ENCODE results near the gene ZNF462.

ZNF462 gene

DNA sequence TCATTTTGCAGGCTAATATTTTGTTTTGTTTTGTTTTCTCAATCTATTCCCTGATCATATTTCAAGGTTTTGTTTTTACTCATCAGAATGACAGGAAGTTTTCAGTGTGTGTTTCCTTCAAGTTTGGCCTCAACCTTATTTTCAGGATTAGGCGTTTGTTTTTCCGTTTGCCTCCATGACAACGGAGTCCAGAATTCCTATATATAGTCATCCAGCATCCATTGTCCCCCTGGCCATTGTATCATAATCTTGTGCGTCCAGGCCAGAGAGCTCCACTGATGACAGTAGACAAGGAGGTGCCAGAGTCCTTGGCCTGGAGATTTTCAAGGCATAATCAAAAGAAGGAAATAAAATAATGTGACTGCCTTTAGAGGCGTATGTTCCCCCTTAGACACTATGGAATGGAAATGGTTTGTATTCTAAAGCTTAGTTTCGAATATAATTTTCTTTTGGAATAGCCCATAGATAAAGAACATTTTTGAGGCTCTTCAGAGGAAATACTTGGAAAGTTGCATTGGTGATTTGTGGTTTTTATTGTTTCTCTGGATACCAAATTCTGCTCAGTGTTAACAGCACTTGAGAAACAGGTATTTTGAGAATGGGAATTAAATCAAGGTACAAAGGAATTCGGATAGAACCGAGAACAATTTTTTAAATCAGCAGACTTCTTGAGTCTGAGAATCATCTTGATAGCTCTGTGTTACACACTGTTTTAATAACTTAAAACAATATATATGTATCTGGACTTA lies 99.8 kb downstream of the ZNF462 start:
- H3K27ac ChIP-seq (ENCODE audit: low read length): no peak overlapping the region
- no peaks in the 10 kb centered on the region for H3K27me3 ChIP-seq (ENCODE audit: control insufficient read depth in 1 of 2, insufficient read depth in 2 of 2, low read length in 2 of 2)

DNA sequence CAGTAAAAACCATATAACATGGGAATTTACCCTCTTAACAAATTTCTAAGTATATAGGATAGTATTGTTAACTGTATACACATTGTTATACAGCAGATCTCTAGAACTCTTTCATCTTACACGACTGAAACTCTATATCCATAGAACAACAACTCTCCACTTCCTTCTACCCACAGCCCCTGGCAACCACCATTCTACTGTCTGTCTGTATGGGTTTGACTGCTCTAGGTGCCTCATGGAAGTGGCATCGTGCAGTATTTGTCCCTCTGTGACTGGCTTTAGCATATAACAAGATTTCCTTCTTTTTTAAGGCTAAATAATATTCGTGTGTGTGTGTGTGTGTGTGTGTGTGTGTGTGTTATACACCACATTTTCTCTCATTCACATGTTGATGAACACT lies 100.7 kb downstream of the ZNF462 start:
- H3K9me3 ChIP-seq (ENCODE audit: control insufficient read depth in 2 of 2, low read length in 2 of 2): no peaks in the 10 kb centered on the region
- no peak overlapping the region for H3K9ac ChIP-seq (ENCODE audit: low read length in 2 of 2)
- no peak overlapping the region for H3K27ac ChIP-seq (ENCODE audit: low read length)
- H3K4me3 ChIP-seq (ENCODE audit: low read length in 2 of 2): no peak overlapping the region
- H3K36me3 ChIP-seq (ENCODE audit: control insufficient read depth in 2 of 2, insufficient read depth in 2 of 2, low read length in 2 of 2): peaks cover 0 to 7% of the 10 kb centered on the region in 2 donors
- no peaks in the 10 kb centered on the region for H3K27me3 ChIP-seq (ENCODE audit: control insufficient read depth in 1 of 2, insufficient read depth in 2 of 2, low read length in 2 of 2)
- H3K4me1 ChIP-seq (ENCODE audit: control insufficient read depth, insufficient read depth, low read length): peaks cover 2% of the 10 kb centered on the region

More for the DNA sequence above, 99.8 kb downstream of the ZNF462 start:
- H3K9me3 ChIP-seq (ENCODE audit: control insufficient read depth in 2 of 2, low read length in 2 of 2): no peaks in the 10 kb centered on the region
- no peak overlapping the region for H3K4me3 ChIP-seq (ENCODE audit: low read length in 2 of 2)
- no peak overlapping the region for H3K9ac ChIP-seq (ENCODE audit: low read length in 2 of 2)
- H3K36me3 ChIP-seq (ENCODE audit: control insufficient read depth in 2 of 2, insufficient read depth in 2 of 2, low read length in 2 of 2): peaks cover 2 to 4% of the 10 kb centered on the region in 2 donors
- H3K4me1 ChIP-seq (ENCODE audit: control insufficient read depth, insufficient read depth, low read length): peaks cover 2% of the 10 kb centered on the region

DNA sequence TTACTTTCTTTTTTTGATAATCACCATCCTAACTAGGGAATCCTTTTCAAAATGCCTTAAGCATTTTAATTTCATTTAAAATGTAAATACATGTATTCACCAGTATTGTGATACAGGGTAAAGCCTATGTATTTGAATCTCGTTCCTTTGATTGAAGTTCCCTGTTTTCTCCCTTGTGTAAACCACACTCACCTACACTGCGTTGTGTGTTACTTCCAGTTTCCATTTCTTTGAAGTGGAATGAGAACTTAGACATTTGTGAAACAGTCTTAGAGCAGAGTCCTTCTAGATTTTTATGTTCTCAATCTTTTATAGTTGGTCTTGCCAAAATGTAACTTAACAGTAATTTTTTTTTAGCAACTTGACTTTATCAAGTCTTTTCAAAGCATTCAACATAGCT lies 101.4 kb downstream of the ZNF462 start:
- Histone ChIP-seq H3K4me3 (ENCODE audit: low read length in 2 of 2) (no peak overlapping the region), H3K36me3 (ENCODE audit: control insufficient read depth in 2 of 2, insufficient read depth in 2 of 2, low read length in 2 of 2) (peaks cover 0 to 8% of the 10 kb centered on the region in 2 donors), H3K9ac (ENCODE audit: low read length in 2 of 2) (no peak overlapping the region), H3K27me3 (ENCODE audit: control insufficient read depth in 1 of 2, insufficient read depth in 2 of 2, low read length in 2 of 2) (no peaks in the 10 kb centered on the region), H3K27ac (ENCODE audit: low read length) (no peak overlapping the region), H3K9me3 (ENCODE audit: control insufficient read depth in 2 of 2, low read length in 2 of 2) (no peaks in the 10 kb centered on the region), H3K4me1 (ENCODE audit: control insufficient read depth, insufficient read depth, low read length) (no peaks in the 10 kb centered on the region)

DNA sequence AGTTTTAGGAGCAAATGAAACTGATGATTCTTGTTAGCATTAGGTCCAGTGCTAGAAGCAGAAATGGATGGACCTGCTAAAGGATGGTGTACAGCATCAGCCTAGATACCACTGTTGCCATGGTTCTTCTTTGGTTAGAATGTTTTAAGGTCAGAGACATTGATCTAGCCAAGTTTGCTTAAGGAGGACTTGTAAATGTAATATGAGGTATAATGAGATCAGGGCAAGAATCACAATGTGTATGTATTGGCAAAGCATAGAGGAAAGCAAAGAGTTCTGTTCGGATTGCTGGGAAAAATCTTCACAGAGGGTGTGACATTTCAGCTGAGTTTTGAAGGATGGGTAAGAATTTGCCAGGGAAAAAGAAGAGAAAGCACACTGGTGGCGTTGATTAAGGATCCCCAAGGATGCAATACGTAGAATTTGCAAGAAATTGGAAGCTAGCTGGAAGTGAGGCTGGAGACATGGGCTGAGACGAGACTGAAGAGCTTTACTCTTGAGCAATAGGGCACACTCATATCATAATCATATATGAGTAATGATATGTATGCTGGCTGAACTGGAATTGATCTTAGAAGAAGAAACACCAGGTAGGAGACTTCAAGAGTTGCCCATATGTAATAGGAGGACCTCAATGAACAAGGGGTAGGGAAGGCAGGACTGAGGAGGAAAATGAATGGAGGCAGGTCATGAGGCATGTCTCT lies 102.0 kb downstream of the ZNF462 start:
- Histone ChIP-seq H3K4me1 (ENCODE audit: control insufficient read depth, insufficient read depth, low read length) (no peaks in the 10 kb centered on the region), H3K9me3 (ENCODE audit: control insufficient read depth in 2 of 2, low read length in 2 of 2) (no peaks in the 10 kb centered on the region), H3K27ac (ENCODE audit: low read length) (no peak overlapping the region), H3K9ac (ENCODE audit: low read length in 2 of 2) (no peak overlapping the region), H3K4me3 (ENCODE audit: low read length in 2 of 2) (no peak overlapping the region), H3K36me3 (ENCODE audit: control insufficient read depth in 2 of 2, insufficient read depth in 2 of 2, low read length in 2 of 2) (peaks cover 0 to 8% of the 10 kb centered on the region in 2 donors), H3K27me3 (ENCODE audit: control insufficient read depth in 1 of 2, insufficient read depth in 2 of 2, low read length in 2 of 2) (no peaks in the 10 kb centered on the region)

DNA sequence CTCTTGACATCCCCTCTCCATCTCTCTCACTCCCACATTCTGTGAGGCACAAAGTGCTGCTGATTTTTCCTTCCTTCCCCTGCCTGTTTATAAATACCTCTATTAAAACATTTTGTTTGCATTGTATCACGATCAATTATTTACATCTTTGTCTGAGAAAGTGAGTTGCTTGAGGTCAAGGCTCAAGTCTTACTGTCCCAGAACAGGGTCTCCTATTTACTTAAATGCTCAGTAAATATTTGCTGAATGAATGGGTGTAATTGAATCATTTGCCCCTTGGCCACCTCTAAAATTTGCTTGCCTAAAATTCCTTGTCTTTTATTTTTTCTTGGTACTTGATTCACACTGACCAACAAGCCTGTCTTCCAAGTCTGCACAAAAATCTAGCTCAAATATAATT lies 103.5 kb downstream of the ZNF462 start:
- H3K9me3 ChIP-seq (ENCODE audit: control insufficient read depth in 2 of 2, low read length in 2 of 2): no peaks in the 10 kb centered on the region
- H3K27ac ChIP-seq (ENCODE audit: low read length): no peak overlapping the region
- H3K4me3 ChIP-seq (ENCODE audit: low read length in 2 of 2): no peak overlapping the region
- no peaks in the 10 kb centered on the region for H3K4me1 ChIP-seq (ENCODE audit: control insufficient read depth, insufficient read depth, low read length)
- H3K36me3 ChIP-seq (ENCODE audit: control insufficient read depth in 2 of 2, insufficient read depth in 2 of 2, low read length in 2 of 2): peaks cover 0 to 4% of the 10 kb centered on the region in 2 donors
- H3K9ac ChIP-seq (ENCODE audit: low read length in 2 of 2): no peak overlapping the region
- no peaks in the 10 kb centered on the region for H3K27me3 ChIP-seq (ENCODE audit: control insufficient read depth in 1 of 2, insufficient read depth in 2 of 2, low read length in 2 of 2)

DNA sequence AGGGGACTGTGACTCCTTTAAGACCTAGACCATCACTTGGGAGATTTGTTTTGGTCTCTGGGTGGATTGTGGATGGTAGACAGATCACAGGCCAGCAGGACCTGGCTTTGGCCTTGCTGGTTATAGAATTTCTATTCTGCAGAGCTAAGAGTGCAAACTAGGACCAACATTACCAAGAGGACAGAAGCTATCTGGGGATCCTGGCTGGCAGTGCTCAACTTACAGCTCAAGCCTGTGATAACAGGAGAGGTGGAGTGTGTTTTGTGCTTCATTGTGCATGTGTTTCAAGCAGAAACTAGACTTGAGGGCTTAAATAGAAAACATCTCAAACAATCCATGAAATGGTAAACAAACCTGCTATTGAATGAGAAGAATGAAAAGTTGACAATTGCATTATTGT lies 106.7 kb downstream of the ZNF462 start:
- Histone ChIP-seq H3K4me3 (ENCODE audit: low read length in 2 of 2) (no peak overlapping the region), H3K27me3 (ENCODE audit: control insufficient read depth in 1 of 2, insufficient read depth in 2 of 2, low read length in 2 of 2) (no peaks in the 10 kb centered on the region), H3K9ac (ENCODE audit: low read length in 2 of 2) (no peak overlapping the region), H3K4me1 (ENCODE audit: control insufficient read depth, insufficient read depth, low read length) (no peaks in the 10 kb centered on the region), H3K9me3 (ENCODE audit: control insufficient read depth in 2 of 2, low read length in 2 of 2) (no peaks in the 10 kb centered on the region), H3K36me3 (ENCODE audit: control insufficient read depth in 2 of 2, insufficient read depth in 2 of 2, low read length in 2 of 2) (peaks cover 15 to 30% of the 10 kb centered on the region in 2 donors), H3K27ac (ENCODE audit: low read length) (no peak overlapping the region)

DNA sequence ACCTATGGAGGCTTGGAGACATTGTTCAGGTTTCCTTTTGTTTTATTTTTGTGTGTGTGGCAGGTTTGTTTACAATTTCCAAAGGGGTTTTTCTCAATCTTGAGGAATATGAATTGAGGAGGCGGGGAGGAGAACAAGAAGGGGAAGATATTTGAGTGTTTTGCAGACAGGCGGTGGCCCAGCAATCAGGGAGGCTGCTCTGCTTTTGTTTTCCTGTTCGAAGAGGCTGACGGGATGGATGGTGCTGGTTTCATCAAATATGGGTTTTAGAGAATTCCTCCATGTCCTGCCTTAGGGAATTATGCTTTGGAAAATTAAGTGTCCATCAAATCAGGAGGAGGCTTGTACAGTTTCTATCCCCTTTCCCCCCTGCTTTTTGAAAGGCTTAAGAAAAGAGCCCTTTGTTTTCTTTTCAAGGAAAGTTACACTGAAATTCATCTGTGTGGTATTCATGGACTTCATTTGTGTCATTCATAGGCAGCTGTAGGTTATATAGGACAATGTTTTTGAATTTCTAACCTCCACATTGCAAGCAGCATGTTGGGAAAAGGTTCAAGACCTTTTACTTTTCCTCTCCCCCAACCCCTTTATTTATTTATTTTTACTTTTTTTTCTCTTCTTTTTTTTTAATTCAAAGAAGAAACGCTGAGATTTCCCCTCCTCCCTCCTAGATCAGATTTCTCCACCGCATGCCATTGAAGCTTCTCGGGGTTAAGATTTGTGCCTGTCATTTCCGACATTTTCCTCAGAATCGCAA lies 107.4 kb downstream of the ZNF462 start:
- no peak overlapping the region for H3K27ac ChIP-seq (ENCODE audit: low read length)
- no peak overlapping the region for H3K9ac ChIP-seq (ENCODE audit: low read length in 2 of 2)
- no peaks in the 10 kb centered on the region for H3K27me3 ChIP-seq (ENCODE audit: control insufficient read depth in 1 of 2, insufficient read depth in 2 of 2, low read length in 2 of 2)
- H3K36me3 ChIP-seq (ENCODE audit: control insufficient read depth in 2 of 2, insufficient read depth in 2 of 2, low read length in 2 of 2): peaks cover 21 to 37% of the 10 kb centered on the region in 2 donors
- no peak overlapping the region for H3K4me3 ChIP-seq (ENCODE audit: low read length in 2 of 2)
- no peaks in the 10 kb centered on the region for H3K9me3 ChIP-seq (ENCODE audit: control insufficient read depth in 2 of 2, low read length in 2 of 2)
- H3K4me1 ChIP-seq (ENCODE audit: control insufficient read depth, insufficient read depth, low read length): no peaks in the 10 kb centered on the region

DNA sequence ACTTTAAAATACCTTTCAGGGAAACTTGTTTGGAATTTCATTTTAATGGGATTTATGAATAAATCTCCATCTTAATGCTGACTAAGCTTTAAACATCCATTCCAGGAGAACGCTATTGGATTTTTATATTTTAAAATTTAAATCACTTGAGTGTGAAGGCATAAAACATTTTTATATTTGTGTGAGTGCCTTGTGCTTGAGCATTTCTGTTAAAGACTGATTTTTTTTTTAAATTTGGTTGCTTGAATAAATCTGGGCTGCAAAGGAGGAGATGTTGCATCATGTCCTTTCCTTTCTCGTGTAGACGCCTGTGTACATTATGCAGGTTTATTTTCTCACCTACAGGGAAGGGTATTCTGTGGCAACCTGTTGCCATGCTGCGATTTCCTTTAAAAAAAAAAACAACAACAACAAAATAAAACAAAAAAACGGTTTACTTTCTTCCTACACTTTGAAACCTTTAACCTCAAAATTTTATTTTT lies 108.1 kb downstream of the ZNF462 start:
- peaks cover 26 to 42% of the 10 kb centered on the region in 2 donors for H3K36me3 ChIP-seq (ENCODE audit: control insufficient read depth in 2 of 2, insufficient read depth in 2 of 2, low read length in 2 of 2)
- no peak overlapping the region for H3K9ac ChIP-seq (ENCODE audit: low read length in 2 of 2)
- no peak overlapping the region for H3K27ac ChIP-seq (ENCODE audit: low read length)
- H3K4me1 ChIP-seq (ENCODE audit: control insufficient read depth, insufficient read depth, low read length): no peaks in the 10 kb centered on the region
- H3K4me3 ChIP-seq (ENCODE audit: low read length in 2 of 2): no peak overlapping the region
- no peaks in the 10 kb centered on the region for H3K27me3 ChIP-seq (ENCODE audit: control insufficient read depth in 1 of 2, insufficient read depth in 2 of 2, low read length in 2 of 2)
- H3K9me3 ChIP-seq (ENCODE audit: control insufficient read depth in 2 of 2, low read length in 2 of 2): no peaks in the 10 kb centered on the region

DNA sequence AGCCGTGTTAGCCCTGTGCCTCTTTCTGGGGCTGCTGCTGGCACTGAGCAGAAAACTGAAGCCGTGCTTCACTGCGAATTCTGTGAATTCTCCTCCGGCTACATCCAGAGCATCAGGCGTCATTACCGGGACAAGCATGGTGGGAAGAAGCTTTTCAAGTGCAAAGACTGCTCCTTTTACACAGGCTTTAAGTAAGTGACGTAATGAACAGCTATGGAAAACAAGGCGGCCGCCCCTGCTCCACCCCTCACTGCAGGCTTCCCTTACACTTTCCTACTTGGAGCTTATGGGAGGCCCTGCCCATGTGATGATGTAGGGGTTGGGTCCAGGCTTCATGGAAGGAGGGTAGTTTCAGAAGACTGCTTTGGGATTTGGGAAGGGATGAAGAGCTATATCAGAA lies 109.1 kb downstream of the ZNF462 start:
- Histone ChIP-seq H3K27ac (ENCODE audit: low read length) (no peak overlapping the region), H3K4me1 (ENCODE audit: control insufficient read depth, insufficient read depth, low read length) (no peaks in the 10 kb centered on the region), H3K4me3 (ENCODE audit: low read length in 2 of 2) (no peak overlapping the region), H3K9ac (ENCODE audit: low read length in 2 of 2) (no peak overlapping the region), H3K9me3 (ENCODE audit: control insufficient read depth in 2 of 2, low read length in 2 of 2) (no peaks in the 10 kb centered on the region), H3K36me3 (ENCODE audit: control insufficient read depth in 2 of 2, insufficient read depth in 2 of 2, low read length in 2 of 2) (peaks cover 35 to 52% of the 10 kb centered on the region in 2 donors), H3K27me3 (ENCODE audit: control insufficient read depth in 1 of 2, insufficient read depth in 2 of 2, low read length in 2 of 2) (no peaks in the 10 kb centered on the region)

DNA sequence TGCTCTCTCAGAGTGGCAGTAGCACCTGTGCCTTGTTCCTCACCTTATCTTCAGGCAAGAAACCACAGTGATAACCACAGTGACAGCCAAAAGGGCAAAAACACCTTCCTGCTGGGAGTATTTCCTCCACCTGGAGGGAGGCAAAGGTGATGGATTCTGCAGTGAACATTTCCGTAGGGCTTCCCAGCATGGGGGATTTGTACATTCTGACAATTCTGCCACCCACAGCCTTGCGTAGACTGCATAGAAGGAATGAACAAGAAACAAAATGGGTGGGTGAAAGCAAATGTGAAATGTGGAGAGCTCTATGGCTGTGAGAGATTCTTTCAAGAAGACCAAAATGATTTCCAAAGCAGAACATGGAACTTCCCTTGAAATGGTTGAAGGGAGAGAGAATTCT lies 111.4 kb downstream of the ZNF462 start:
- Histone ChIP-seq H3K36me3 (ENCODE audit: control insufficient read depth in 2 of 2, insufficient read depth in 2 of 2, low read length in 2 of 2) (peaks cover 44 to 57% of the 10 kb centered on the region in 2 donors), H3K9me3 (ENCODE audit: control insufficient read depth in 2 of 2, low read length in 2 of 2) (no peaks in the 10 kb centered on the region), H3K27ac (ENCODE audit: low read length) (no peak overlapping the region), H3K27me3 (ENCODE audit: control insufficient read depth in 1 of 2, insufficient read depth in 2 of 2, low read length in 2 of 2) (no peaks in the 10 kb centered on the region), H3K4me3 (ENCODE audit: low read length in 2 of 2) (no peak overlapping the region), H3K4me1 (ENCODE audit: control insufficient read depth, insufficient read depth, low read length) (no peaks in the 10 kb centered on the region), H3K9ac (ENCODE audit: low read length in 2 of 2) (no peak overlapping the region)

Data from stomach smooth muscle (tissue), 2 donors.